HCT116 (cell line): ENCODE measurements around the gene GYG1.

Experiments used
- CEBPB ChIP-seq: IDR thresholded peaks from 2 replicates; pipeline ENCODE4 v1.6.1; 2012; ENCODE audit warnings: low read depth
- CTCF ChIP-seq, 3 experiments: fragments of 200-600 bp in 1 of 3; sonication (generic) in 1 of 3; IDR thresholded peaks in 2 of 3; conservative IDR thresholded peaks in 1 of 3; 2 replicates each; pipeline ENCODE4 v1.5.1; 2012 to 2017; ENCODE audit warnings: low read depth in 2 of 3, low read length in 2 of 3, antibody characterized with exemption in 1 of 3, borderline replicate concordance in 1 of 3, control low read depth in 1 of 3, mild to moderate bottlenecking in 1 of 3, mixed read lengths in 1 of 3, mixed run types in 1 of 3, moderate library complexity in 1 of 3; ENCODE audit not compliant: insufficient read depth in 1 of 3
- EZH2 ChIP-seq: fragments of 200-600 bp; sonication (generic); IDR thresholded peaks from 2 replicates; pipeline ENCODE4 v1.6.1; 2017; ENCODE audit warnings: antibody characterized with exemption, mixed run types
- POLR2A ChIP-seq: IDR thresholded peaks from 2 replicates; pipeline ENCODE4 v1.7.0; 2011; ENCODE audit warnings: borderline replicate concordance; ENCODE audit not compliant: insufficient read depth, insufficient read length; ENCODE audit errors: extremely low read depth
- POLR2AphosphoS5 ChIP-seq: IDR thresholded peaks from 2 replicates; pipeline ENCODE4 v1.6.1; 2011; ENCODE audit warnings: mild to moderate bottlenecking, low read depth, low read length, moderate library complexity
- RAD21 ChIP-seq: IDR thresholded peaks from 2 replicates; pipeline ENCODE4 v1.6.1; 2012; ENCODE audit warnings: low read depth, mild to moderate bottlenecking
- SIN3A ChIP-seq: IDR thresholded peaks from 2 replicates; pipeline ENCODE4 v1.6.1; 2012; ENCODE audit warnings: low read depth
- SP1 ChIP-seq: IDR thresholded peaks from 2 replicates; pipeline ENCODE4 v1.6.1; 2012; ENCODE audit warnings: low read depth
- TF ChIP-seq, protein P1 (sequence below): IDR thresholded peaks from 2 replicates; pipeline ENCODE4 v1.6.1; 2012; ENCODE audit warnings: low read depth

DNA sequence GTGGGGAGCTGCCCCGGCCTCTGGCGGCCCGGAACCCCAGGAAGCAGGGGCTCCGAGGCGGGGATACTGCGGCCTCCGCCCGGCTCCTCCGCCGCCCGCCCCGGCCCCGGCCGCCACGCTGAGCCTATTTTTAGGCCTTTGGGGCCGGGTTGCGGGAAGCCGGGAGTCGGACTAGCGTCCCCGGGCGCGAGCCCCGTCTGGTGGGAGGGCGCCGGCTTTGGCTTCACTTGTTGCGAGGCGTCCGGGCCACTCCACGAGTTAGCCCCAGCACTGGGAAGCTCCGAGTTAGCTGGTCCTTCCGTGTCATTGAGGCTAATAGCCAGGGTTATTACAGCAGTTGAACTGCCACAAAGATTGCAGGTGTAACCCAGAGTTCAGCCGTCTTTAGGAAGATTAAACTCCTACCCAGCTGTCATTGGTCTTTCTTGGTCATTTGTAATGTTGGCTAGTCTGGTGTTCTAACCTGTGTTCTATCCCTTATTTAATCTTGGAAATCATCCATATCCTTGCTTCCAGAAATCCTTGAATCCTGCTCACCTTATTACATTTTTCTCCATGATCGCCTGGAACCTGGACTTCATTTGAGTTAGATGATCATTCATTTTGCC is 791 bp downstream of the GYG1 start:
- TF ChIP-seq POLR2A = no peak
- no peak for TF ChIP-seq SP1
- TF ChIP-seq POLR2AphosphoS5 = no peak
- TF ChIP-seq EZH2 = no peak
- no peak for TF ChIP-seq CEBPB
- TF ChIP-seq, protein P1, sequence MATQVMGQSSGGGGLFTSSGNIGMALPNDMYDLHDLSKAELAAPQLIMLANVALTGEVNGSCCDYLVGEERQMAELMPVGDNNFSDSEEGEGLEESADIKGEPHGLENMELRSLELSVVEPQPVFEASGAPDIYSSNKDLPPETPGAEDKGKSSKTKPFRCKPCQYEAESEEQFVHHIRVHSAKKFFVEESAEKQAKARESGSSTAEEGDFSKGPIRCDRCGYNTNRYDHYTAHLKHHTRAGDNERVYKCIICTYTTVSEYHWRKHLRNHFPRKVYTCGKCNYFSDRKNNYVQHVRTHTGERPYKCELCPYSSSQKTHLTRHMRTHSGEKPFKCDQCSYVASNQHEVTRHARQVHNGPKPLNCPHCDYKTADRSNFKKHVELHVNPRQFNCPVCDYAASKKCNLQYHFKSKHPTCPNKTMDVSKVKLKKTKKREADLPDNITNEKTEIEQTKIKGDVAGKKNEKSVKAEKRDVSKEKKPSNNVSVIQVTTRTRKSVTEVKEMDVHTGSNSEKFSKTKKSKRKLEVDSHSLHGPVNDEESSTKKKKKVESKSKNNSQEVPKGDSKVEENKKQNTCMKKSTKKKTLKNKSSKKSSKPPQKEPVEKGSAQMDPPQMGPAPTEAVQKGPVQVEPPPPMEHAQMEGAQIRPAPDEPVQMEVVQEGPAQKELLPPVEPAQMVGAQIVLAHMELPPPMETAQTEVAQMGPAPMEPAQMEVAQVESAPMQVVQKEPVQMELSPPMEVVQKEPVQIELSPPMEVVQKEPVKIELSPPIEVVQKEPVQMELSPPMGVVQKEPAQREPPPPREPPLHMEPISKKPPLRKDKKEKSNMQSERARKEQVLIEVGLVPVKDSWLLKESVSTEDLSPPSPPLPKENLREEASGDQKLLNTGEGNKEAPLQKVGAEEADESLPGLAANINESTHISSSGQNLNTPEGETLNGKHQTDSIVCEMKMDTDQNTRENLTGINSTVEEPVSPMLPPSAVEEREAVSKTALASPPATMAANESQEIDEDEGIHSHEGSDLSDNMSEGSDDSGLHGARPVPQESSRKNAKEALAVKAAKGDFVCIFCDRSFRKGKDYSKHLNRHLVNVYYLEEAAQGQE = no peak
- no peak for TF ChIP-seq CTCF (IDR thresholded peaks at IDR 0.05 in 2 of 3, conservative IDR thresholded peaks at IDR 0.05 in 1 of 3; ENCODE audit: borderline replicate concordance in 1 of 3, insufficient read depth in 1 of 3, low read depth in 2 of 3, low read length in 2 of 3)
- no peak for TF ChIP-seq SIN3A
- TF ChIP-seq RAD21 = no peak
